ENCODE results near the gene CENATAC. TPM values are rescaled to one million over a fixed set of nuclear protein-coding genes. Genes with fewer than 3 reads are reported as not detected.
A peak's percentile ranks its signal among the peaks of the same experiment; 100 is the strongest.
"Not testable (repeated sequence)": the region's sequence is repeated elsewhere in the genome, so short reads cannot be mapped to it uniquely, and the experiment has no call there.

CENATAC gene, protein sequence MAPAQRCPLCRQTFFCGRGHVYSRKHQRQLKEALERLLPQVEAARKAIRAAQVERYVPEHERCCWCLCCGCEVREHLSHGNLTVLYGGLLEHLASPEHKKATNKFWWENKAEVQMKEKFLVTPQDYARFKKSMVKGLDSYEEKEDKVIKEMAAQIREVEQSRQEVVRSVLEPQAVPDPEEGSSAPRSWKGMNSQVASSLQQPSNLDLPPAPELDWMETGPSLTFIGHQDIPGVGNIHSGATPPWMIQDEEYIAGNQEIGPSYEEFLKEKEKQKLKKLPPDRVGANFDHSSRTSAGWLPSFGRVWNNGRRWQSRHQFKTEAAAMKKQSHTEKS
- total RNA-seq = 10 to 100 TPM; 34.6 to 35.0 TPM

GRCh38 chr11:118997627-118998387, at the start of gene CENATAC:
Gene CENATAC (plus strand): TSS chr11:118998138. CDS start chr11:118998198, 60 bp downstream.
- Mint-ChIP-seq H3K27ac (peak within 1 kb of the TSS; percentile 95), H3K9me3 (no peaks in the 10 kb centered on the region), H3K4me3 (peak within 1 kb of the TSS; percentile 99), H3K4me1 (peaks cover 36% of the 10 kb centered on the region), H3K36me3 (ENCODE audit: low read depth) (peaks cover 41% of the 10 kb centered on the region), H3K27me3 (no peaks in the 10 kb centered on the region)
- ChIA-PET POLR2A (interaction anchor here (0.7 to 5.7 kb wide), 35 partner anchors 9 to 323 kb away, joined by 3 to 150 read pairs (median 5); partner anchors contain the start of genes C2CD2L, CBL, DDX6 and HMBS), CTCF (interaction anchor here (0.8 to 3.0 kb wide), 8 partner anchors 8 to 340 kb away, joined by 3 to 12 read pairs (median 4); partner anchors contain the start of gene SLC37A4)
- peak; percentile 98 for DNase-seq

DNA sequence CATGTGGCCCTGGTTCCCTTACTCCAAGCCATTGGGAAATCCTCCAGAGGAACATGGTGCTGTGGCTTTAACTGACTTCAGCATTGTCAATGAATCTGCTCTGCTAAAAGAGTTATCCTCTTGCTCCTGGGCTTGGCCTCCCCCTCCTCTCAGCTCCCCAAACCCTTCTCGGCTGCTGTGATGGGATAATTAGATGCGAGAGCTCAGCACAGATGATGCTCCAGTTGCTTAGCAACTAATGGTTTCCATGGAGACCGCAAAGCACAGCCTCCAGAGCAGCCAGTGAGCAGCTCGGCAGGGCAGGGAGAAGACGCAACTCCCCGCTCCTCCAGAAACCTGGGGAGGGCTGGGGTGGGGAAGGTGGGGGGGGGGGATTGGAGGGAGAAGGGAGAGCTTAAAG, 44.7 kb upstream of the CENATAC start:
- no peaks in the 10 kb centered on the region for H3K9me3 Mint-ChIP-seq
- no peak overlapping the region for H3K4me3 Mint-ChIP-seq
- H3K4me1 Mint-ChIP-seq = no peaks in the 10 kb centered on the region
- no peak overlapping the region for H3K27ac Mint-ChIP-seq
- ChIA-PET POLR2A (no interaction called here), CTCF (interaction anchor here (0.7 to 1.4 kb wide), 2 partner anchors 22 to 27 kb away, joined by 4 to 6 read pairs; partner anchors contain the start of gene BCL9L)
- H3K36me3 Mint-ChIP-seq (ENCODE audit: low read depth) = no peaks in the 10 kb centered on the region
- no peak for DNase-seq
- H3K27me3 Mint-ChIP-seq = peaks cover 23% of the 10 kb centered on the region

DNA sequence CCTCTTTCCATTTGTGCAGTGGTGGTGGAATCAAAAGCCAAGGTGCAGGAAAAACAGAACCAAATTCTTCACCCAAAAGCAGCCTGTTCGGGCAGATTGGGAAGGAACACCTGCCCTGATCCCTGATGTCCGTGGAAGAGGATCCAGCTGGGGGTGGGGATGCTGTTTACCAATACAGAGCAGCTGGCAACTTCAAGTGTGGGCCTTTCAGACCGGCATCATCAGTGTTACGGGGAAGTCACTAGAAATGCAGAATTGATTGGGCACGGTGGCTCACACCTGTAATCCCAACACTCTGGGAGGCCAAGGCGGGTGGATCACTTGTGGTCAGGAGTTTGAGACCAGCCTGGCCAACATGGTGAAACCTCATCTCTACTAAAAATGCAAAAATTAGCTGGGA, 44.0 kb upstream of the CENATAC start:
- H3K36me3 Mint-ChIP-seq (ENCODE audit: low read depth); DNase-seq; H3K4me3 Mint-ChIP-seq; H3K27ac Mint-ChIP-seq; H3K4me1 Mint-ChIP-seq; H3K9me3 Mint-ChIP-seq; POLR2A ChIA-PET: not testable (repeated sequence)
- peaks cover 22% of the 10 kb centered on the region for H3K27me3 Mint-ChIP-seq
- CTCF ChIA-PET = interaction anchor here (1.0 to 1.5 kb wide), 2 partner anchors 14 to 22 kb away, joined by 3 read pairs; no protein-coding TSS in a partner anchor

DNA sequence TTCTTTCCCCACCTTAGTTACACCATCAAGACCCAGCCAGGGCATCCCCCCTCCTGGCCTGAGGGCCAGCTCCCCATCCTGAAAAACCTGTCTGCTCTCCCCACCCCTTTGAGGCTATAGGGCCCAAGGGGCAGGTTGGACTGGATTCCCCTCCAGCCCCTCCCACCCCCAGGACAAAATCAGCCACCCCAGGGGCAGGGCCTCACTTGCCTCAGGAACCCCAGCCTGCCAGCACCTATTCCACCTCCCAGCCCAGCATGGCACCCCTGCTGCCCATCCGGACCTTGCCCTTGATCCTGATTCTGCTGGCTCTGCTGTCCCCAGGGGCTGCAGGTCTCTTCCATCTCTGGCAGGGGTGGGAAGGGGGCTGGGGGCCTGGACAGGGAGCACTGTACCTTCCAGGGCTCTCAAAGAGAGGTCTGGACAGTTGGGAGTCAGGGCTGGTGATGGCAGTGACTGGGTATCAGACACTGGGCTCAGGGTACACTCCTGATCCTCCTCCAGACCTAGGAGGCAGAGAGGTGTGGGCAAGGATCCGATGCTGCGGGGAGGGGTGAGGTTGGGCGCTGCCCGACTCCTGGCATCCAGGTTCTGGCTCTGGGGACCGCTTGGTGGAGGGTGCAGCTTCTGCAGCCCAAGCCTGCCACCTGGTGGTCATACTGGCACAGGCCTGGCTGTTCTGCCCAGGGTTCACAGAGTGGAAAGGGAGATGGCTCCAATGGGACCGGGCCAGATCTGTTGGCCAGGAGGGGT, 41.7 kb upstream of the CENATAC start, which contains the start of gene UPK2:
UPK2 (plus strand) TSS at position 205 of the 753 bp plus-strand sequence; CDS start at position 258, 53 bp downstream.
- CTCF ChIA-PET = interaction anchor here (0.5 to 1.4 kb wide), 9 partner anchors 25 to 266 kb away, joined by 3 to 5 read pairs (median 3); no protein-coding TSS in a partner anchor
- no peak within 1 kb of the TSS for H3K4me3 Mint-ChIP-seq

DNA sequence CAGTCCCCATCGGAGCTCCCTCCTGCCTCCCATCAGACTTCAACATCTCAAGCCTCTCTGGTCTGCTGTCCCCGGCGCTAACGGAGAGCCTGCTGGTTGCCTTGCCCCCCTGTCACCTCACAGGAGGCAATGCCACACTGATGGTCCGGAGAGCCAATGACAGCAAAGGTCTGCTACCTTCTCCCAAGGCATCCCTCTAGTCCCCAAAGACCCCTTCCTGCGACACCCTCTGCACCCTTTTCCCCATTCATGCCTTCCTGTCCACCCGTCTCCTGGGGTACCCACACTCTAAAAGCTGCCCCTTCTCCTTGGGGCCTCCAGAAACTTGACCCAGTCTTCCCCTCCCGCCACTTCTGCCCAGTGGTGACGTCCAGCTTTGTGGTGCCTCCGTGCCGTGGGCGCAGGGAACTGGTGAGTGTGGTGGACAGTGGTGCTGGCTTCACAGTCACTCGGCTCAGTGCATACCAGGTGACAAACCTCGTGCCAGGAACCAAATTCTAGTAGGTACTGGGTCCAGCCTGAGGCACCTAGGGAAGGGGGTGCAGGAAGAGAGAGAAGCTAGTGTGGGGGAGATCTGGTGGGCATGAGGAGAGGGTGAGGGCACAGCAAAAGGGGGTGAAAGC, 41.0 kb upstream of the CENATAC start:
- H3K36me3 Mint-ChIP-seq (ENCODE audit: low read depth) = no peaks in the 10 kb centered on the region
- H3K4me1 Mint-ChIP-seq = no peaks in the 10 kb centered on the region
- peaks cover 16% of the 10 kb centered on the region for H3K27me3 Mint-ChIP-seq
- POLR2A ChIA-PET = interaction anchor here (1.2 kb wide), 1 partner anchor 41 kb away, joined by 3 read pairs; the partner anchor contains the start of gene CENATAC
- no peak overlapping the region for H3K27ac Mint-ChIP-seq
- H3K4me3 Mint-ChIP-seq = no peak overlapping the region
- CTCF ChIA-PET = interaction anchor here (0.5 to 1.4 kb wide), 14 partner anchors 14 to 345 kb away, joined by 3 to 5 read pairs (median 4); no protein-coding TSS in a partner anchor
- no peaks in the 10 kb centered on the region for H3K9me3 Mint-ChIP-seq
- no peak for DNase-seq

More for the DNA sequence above, 41.7 kb upstream of the CENATAC start, which contains the start of gene UPK2:
- Mint-ChIP-seq H3K27ac (no peak within 1 kb of the TSS), H3K9me3 (no peaks in the 10 kb centered on the region), H3K27me3 (peaks cover 19% of the 10 kb centered on the region), H3K36me3 (ENCODE audit: low read depth) (no peaks in the 10 kb centered on the region), H3K4me1 (no peaks in the 10 kb centered on the region)
- DNase-seq = peak; percentile 89
- POLR2A ChIA-PET = interaction anchor here (1.2 kb wide), 1 partner anchor 42 kb away, joined by 3 read pairs; the partner anchor contains the start of gene CENATAC

- Mint-ChIP-seq H3K36me3 (ENCODE audit: low read depth) (no peaks in the 10 kb centered on the region), H3K9me3 (no peaks in the 10 kb centered on the region), H3K4me1 (no peaks in the 10 kb centered on the region), H3K27me3 (peaks cover 16% of the 10 kb centered on the region), H3K4me3 (no peak overlapping the region), H3K27ac (no peak overlapping the region)
- no peak for DNase-seq
- ChIA-PET POLR2A (no interaction called here), CTCF (interaction anchor here (0.5 to 1.4 kb wide), 11 partner anchors 11 to 345 kb away, joined by 3 to 5 read pairs (median 4); no protein-coding TSS in a partner anchor)
Measured at GRCh38 chr11:118957549-118957948, 40.4 kb upstream of the CENATAC start.

DNA sequence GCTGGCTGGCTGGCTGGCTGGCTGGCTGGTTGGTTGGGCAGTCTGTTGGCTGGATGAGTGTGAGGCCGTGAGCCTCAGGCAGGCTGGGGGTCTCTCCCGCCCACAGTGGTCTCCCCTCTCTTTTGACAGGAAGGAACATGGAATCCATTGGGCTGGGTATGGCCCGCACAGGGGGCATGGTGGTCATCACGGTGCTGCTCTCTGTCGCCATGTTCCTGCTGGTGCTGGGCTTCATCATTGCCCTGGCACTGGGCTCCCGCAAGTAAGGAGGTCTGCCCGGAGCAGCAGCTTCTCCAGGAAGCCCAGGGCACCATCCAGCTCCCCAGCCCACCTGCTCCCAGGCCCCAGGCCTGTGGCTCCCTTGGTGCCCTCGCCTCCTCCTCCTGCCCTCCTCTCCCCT, 40.0 kb upstream of the CENATAC start:
- no peak overlapping the region for H3K27ac Mint-ChIP-seq
- POLR2A ChIA-PET = no interaction called here
- H3K36me3 Mint-ChIP-seq (ENCODE audit: low read depth) = no peaks in the 10 kb centered on the region
- no peak for DNase-seq
- peaks cover 15% of the 10 kb centered on the region for H3K27me3 Mint-ChIP-seq
- H3K4me1 Mint-ChIP-seq = no peaks in the 10 kb centered on the region
- H3K9me3 Mint-ChIP-seq = no peaks in the 10 kb centered on the region
- CTCF ChIA-PET = interaction anchor here (0.9 to 1.4 kb wide), 5 partner anchors 11 to 88 kb away, joined by 4 to 5 read pairs (median 4); no protein-coding TSS in a partner anchor
- H3K4me3 Mint-ChIP-seq = no peak overlapping the region

GRCh38 chr11:118958577-118958976, 39.4 kb upstream of the CENATAC start:
- Mint-ChIP-seq H3K4me3 (no peak overlapping the region), H3K4me1 (no peaks in the 10 kb centered on the region), H3K36me3 (ENCODE audit: low read depth) (no peaks in the 10 kb centered on the region), H3K27me3 (peaks cover 11% of the 10 kb centered on the region), H3K9me3 (no peaks in the 10 kb centered on the region), H3K27ac (no peak overlapping the region)
- ChIA-PET CTCF (no interaction called here), POLR2A (interaction anchor here (1.3 kb wide), 1 partner anchor 50 kb away, joined by 3 read pairs; no protein-coding TSS in a partner anchor)
- DNase-seq = no peak

GRCh38 chr11:118961189-118961588, 36.7 kb upstream of the CENATAC start:
- DNase-seq = no peak
- ChIA-PET CTCF (no interaction called here), POLR2A (no interaction called here)
- Mint-ChIP-seq H3K4me1 (no peaks in the 10 kb centered on the region), H3K36me3 (ENCODE audit: low read depth) (no peaks in the 10 kb centered on the region), H3K27ac (no peak overlapping the region), H3K4me3 (no peak overlapping the region), H3K27me3 (peaks cover 2% of the 10 kb centered on the region), H3K9me3 (no peaks in the 10 kb centered on the region)

DNA sequence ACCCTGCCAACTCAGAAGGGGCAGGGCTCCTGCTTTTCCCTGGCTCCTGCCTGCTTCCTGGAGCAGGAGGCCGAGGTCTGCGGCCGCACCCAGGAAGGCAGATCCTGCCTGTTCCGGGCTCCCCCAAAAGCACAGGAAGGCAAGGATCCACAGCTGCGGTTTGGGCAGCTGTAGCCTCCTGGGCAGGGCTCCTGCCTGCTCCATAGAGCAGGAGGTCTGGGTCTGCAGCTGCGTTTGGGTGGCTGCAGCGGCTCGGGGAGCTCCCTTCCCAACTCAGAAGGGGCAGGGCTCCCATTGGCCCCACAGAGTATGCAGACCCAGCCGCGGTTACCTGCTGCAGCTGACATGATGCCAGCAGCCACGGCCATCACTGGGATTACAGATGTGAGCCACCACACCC, 36.3 kb upstream of the CENATAC start:
- DNase-seq = no peak
- ChIA-PET POLR2A (no interaction called here), CTCF (interaction anchor here (0.9 kb wide), 1 partner anchor 31 kb away, joined by 3 read pairs; no protein-coding TSS in a partner anchor)
- no peak overlapping the region for H3K27ac Mint-ChIP-seq
- H3K4me3 Mint-ChIP-seq = no peak overlapping the region
- no peaks in the 10 kb centered on the region for H3K9me3 Mint-ChIP-seq
- no peaks in the 10 kb centered on the region for H3K36me3 Mint-ChIP-seq (ENCODE audit: low read depth)
- peaks cover 2% of the 10 kb centered on the region for H3K27me3 Mint-ChIP-seq
- no peaks in the 10 kb centered on the region for H3K4me1 Mint-ChIP-seq

- H3K4me1 Mint-ChIP-seq; H3K27me3 Mint-ChIP-seq; H3K9me3 Mint-ChIP-seq; H3K4me3 Mint-ChIP-seq; CTCF ChIA-PET; H3K27ac Mint-ChIP-seq; DNase-seq; H3K36me3 Mint-ChIP-seq (ENCODE audit: low read depth); POLR2A ChIA-PET: not testable (repeated sequence)
Measured at GRCh38 chr11:118969508-118969907, 28.4 kb upstream of the CENATAC start.

- CTCF ChIA-PET = no interaction called here
- Mint-ChIP-seq H3K4me1 (no peaks in the 10 kb centered on the region), H3K27ac (no peak within 1 kb of the TSS), H3K27me3 (peaks cover 19% of the 10 kb centered on the region), H3K9me3 (no peaks in the 10 kb centered on the region), H3K4me3 (no peak within 1 kb of the TSS), H3K36me3 (ENCODE audit: low read depth) (no peaks in the 10 kb centered on the region)
- no peak for DNase-seq
- POLR2A ChIA-PET = interaction anchor here (0.6 kb wide), 1 partner anchor 1353 kb away, joined by 3 read pairs; no protein-coding TSS in a partner anchor
Measured at GRCh38 chr11:118971646-118972045, 26.3 kb upstream of the CENATAC start, which contains the start of gene FOXR1. Gene FOXR1 (plus strand): TSS chr11:118971761. CDS start chr11:118971932, 171 bp downstream.

All from activated CD4-positive, alpha-beta memory T cell treated with anti-CD3 and anti-CD28 coated beads, Interleukin-2, amount 10 ng/mL, durations not matched to agents 7 days and 5 days (primary cell).